IPS-15b (cell line): Measurements from ENCODE around the gene U2AF1L4.

Source experiments
- H3K27me3 ChIP-seq: one replicate; pipeline ENCODE4 v1.6.1; 2013; ENCODE audit warnings: low read length; ENCODE audit not compliant: control insufficient read depth, insufficient read depth
- H3K36me3 ChIP-seq: one replicate; pipeline ENCODE4 v1.6.1; 2013; ENCODE audit warnings: low read length; ENCODE audit not compliant: control insufficient read depth, insufficient read depth
- H3K4me1 ChIP-seq: one replicate; pipeline ENCODE4 v1.6.1; 2013; ENCODE audit warnings: mild to moderate bottlenecking, low read length; ENCODE audit not compliant: control insufficient read depth, insufficient read depth
- H3K4me3 ChIP-seq: one replicate; pipeline ENCODE4 v1.5.1; 2013; ENCODE audit warnings: low read depth, low read length
- H3K9ac ChIP-seq: one replicate; pipeline ENCODE4 v1.6.1; 2013; ENCODE audit warnings: low read depth, mild to moderate bottlenecking, low read length
- H3K9me3 ChIP-seq: one replicate; pipeline ENCODE4 v1.6.1; 2013; ENCODE audit warnings: mild to moderate bottlenecking, low read length; ENCODE audit not compliant: control insufficient read depth, insufficient read depth

U2AF1L4 gene

DNA sequence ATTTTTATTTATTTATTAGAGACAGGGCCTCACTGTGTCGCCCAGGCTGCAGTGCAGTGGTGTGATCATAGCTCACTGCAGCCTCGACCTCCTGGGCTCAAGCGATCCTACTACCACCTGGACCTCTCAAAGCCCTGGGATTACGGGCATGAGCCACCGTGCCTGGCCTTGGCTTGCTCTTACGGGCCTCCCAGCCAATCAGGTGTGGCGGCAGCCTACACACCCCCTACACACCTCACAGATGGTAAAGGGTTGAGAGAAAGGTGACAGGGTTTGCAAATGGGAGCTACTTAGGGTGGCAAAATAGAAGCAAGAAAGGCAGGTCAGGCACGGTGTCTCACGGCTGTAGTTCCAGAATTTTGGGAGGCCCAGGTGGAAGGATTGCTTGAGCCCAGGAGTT lies 41.9 kb downstream of the U2AF1L4 start:
- H3K36me3 ChIP-seq: no peaks in the 10 kb centered on the region
- H3K4me1 ChIP-seq: no peaks in the 10 kb centered on the region
- H3K9ac ChIP-seq: no peak overlapping the region
- H3K4me3 ChIP-seq: no peak overlapping the region
- no peaks in the 10 kb centered on the region for H3K9me3 ChIP-seq
- peaks cover 24% of the 10 kb centered on the region for H3K27me3 ChIP-seq

DNA sequence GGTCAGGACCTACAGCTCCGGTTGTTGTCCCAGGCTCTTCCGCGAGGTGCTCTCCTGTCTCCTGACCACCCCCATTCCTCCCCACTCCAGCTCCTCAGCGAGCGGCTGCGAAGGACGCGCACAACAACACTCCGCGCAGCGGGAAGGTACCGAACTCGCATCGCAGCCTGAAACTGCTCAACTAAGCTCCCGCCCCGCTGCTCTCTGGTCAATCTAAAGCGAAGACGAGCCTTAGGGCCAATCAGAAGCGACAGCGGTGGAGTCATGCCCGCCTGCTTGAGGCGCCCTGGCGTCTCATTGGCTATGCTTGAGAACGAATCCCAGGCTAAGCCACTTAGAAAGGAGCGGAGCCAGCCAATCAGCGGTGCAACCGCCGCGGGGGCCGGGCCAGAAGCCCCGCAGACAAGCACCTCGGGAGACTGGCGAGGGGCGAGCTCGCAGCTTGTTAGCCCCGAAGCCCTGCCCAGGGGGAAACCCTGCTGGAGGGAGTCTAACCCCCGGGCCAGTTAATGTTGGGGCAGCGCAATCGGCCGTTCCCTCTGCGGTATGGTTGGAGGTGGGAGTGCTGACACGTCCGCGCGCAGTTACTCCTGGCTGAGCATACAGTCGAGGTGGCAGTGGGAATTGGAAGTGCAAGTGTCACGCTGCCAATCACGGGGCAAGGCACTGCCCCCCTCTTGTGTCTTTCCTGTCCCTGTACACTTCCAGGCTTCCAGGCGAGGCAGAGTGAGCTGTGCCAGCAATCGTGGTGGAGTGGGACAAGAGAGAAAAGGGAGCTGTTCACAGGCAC lies 42.8 kb downstream of the U2AF1L4 start:
- no peaks in the 10 kb centered on the region for H3K9me3 ChIP-seq
- no peaks in the 10 kb centered on the region for H3K36me3 ChIP-seq
- peaks cover 20% of the 10 kb centered on the region for H3K27me3 ChIP-seq
- peak overlapping the region; percentile 41 for H3K9ac ChIP-seq
- H3K4me3 ChIP-seq: peak overlapping the region; percentile 85
- H3K4me1 ChIP-seq: no peaks in the 10 kb centered on the region

- Histone ChIP-seq H3K9me3 (no peaks in the 10 kb centered on the region), H3K36me3 (no peaks in the 10 kb centered on the region), H3K27me3 (no peaks in the 10 kb centered on the region), H3K4me3 (no peak overlapping the region), H3K9ac (no peak overlapping the region), H3K4me1 (no peaks in the 10 kb centered on the region)
Observed at GRCh38 chr19:35696835-35697234, 48.4 kb downstream of the U2AF1L4 start.

DNA sequence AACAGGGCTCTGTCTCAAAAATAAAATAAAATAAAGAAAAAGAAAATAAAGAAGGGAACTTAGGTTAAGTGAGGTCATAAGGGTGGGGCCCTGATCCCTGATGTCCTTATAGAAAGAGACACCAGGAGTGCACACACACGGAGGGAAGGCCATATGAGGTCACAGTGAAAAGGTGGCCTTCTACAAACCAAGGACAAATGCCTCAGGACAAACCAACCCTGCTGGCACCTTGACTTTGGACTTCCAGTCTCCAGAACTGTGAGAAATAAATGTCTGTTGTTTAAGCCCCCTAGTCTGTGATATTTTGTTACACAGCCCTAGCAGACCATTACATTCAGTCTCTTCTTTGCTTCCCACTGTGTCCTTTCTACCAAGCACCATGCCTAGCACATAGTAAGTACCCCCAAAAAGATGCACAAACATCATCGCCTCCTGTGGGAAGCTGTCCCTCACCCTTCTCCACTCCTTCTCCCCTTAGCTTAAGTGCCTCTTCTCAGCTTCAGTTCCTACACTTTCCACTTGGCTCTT lies 49.3 kb downstream of the U2AF1L4 start:
- no peaks in the 10 kb centered on the region for H3K36me3 ChIP-seq
- H3K27me3 ChIP-seq: no peaks in the 10 kb centered on the region
- no peaks in the 10 kb centered on the region for H3K4me1 ChIP-seq
- H3K9me3 ChIP-seq: no peaks in the 10 kb centered on the region
- H3K4me3 ChIP-seq: no peak overlapping the region
- no peak overlapping the region for H3K9ac ChIP-seq

DNA sequence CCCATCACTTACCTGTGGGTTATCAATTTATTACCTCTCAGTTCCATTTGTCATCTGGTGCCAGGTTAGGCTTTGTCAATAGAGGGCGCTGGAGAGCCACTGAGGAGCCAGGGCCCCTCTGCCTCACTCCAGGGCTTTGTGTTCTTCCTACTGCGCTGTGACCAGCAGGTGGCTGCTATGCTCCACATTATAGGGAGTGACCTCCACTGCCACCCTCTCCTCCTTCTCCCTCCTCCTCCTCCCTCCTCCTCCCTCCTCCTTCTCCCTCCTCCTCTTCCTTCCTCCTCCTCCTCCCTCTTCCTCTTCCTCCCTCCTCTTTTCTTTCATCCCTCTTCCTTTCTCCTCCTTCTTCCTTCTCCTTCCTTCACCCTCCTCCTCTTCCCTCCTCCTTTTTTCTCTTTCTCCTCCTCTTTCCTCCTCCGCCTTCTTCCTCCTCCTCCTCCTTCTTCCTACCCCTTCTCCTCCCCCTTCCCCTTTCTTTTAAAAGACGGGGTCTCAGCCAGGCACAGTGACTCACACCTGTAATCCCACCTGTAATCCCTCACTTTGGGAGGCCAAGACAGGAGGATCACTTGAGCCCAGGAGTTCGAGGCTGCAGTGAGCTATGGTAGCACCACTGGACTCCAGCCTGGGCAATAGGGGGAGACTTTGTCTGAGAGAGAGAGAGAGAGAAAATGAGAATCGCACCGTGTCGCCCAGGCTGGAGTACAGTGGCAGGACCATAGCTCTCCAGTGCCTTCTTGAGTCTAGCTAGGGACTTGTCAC lies 51.2 kb downstream of the U2AF1L4 start:
- no peaks in the 10 kb centered on the region for H3K9me3 ChIP-seq

DNA sequence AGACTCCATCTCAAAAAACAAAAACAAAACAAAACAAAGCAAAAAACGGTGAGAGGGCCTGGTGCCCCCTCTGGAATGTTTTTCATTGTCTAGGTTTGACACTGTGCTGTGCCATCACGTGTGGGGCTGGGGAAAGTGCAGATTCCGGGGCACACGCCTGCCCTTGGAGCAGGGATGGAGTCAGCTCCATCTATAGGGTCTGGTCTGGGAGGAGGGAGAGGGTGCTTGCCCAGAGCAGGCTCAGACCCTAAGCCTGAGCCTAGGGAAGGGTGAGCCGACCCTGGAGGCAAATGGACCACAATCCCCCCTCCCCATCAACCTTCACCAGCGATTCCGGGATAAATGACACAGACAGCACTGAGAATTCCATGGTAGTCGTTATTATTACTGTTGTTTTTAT lies 51.8 kb downstream of the U2AF1L4 start:
- Histone ChIP-seq H3K9ac (no peak overlapping the region), H3K27me3 (no peaks in the 10 kb centered on the region), H3K4me3 (no peak overlapping the region), H3K4me1 (no peaks in the 10 kb centered on the region), H3K9me3 (no peaks in the 10 kb centered on the region), H3K36me3 (no peaks in the 10 kb centered on the region)

More for the DNA sequence above, 51.2 kb downstream of the U2AF1L4 start:
- H3K4me1 ChIP-seq: no peaks in the 10 kb centered on the region
- H3K4me3 ChIP-seq: no peak overlapping the region
- H3K9ac ChIP-seq: no peak overlapping the region
- no peaks in the 10 kb centered on the region for H3K27me3 ChIP-seq
- H3K36me3 ChIP-seq: no peaks in the 10 kb centered on the region
